B cell (primary cell): ENCODE results near the gene BLOC1S3.

Experiments used
- CTCF ChIP-seq: fragments of 200-600 bp; IDR thresholded peaks from one replicate; pipeline ENCODE4 v1.8.0; 2022; ENCODE audit warnings: antibody characterized with exemption, mild to moderate bottlenecking
- EZH2 ChIP-seq: IDR thresholded peaks from 2 replicates; pipeline ENCODE4 v1.6.1; 2012; ENCODE audit warnings: borderline replicate concordance, low read depth, mild to moderate bottlenecking, moderate library complexity, low read length; ENCODE audit not compliant: insufficient read depth, poor library complexity, severe bottlenecking

GRCh38 chr19:45133661-45134060, 44.9 kb upstream of the BLOC1S3 start:
- TF ChIP-seq CTCF (no peak), EZH2 (no peak)
